Globus pallidus (tissue), 1 donor: ENCODE measurements around the gene STRIP1.

Experiments used
- DNase-seq: peaks from one replicate; pipeline ENCODE4 v3.0.0-alpha.2; 2015; ENCODE audit warnings: low spot score

Gene STRIP1

DNA sequence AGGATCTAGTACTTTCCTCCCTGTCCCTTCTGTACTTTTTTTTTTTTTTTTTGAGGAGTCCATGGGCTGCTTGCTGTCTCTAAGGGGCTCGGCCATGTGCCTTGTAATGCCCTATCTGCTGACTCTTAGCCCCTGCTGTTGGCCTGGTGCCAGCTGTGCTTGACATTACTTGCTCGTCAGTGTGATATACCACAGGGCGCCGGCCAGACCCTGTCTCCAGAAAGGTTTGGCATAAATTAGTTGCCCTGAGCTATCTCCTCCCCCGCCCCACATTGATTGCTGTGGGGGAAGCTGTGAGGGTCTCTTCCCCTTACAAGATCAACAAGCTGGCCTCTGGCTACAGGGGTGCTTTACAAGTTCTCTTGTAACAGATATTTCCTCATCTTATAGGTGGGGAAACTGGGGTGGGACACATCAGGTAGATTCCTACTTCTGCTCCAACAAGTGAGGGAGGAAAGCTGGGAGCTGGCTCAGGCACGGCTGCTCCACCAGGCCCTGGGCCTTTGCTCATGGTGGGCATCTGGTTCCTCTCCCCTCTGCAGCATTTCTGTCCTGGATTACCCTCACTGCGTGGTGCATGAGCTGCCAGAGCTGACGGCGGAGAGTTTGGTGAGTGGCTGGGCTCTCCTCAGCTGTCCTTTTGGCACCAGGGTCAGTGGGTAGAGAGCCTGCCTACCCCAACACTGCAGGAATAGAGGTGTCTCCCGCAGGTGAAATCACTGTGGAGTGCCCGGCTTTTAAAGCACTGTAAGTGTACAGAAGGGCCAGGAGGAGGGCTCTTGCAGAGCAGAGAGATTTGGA, 15.6 kb downstream of the STRIP1 start:
- no peak for DNase-seq

DNA sequence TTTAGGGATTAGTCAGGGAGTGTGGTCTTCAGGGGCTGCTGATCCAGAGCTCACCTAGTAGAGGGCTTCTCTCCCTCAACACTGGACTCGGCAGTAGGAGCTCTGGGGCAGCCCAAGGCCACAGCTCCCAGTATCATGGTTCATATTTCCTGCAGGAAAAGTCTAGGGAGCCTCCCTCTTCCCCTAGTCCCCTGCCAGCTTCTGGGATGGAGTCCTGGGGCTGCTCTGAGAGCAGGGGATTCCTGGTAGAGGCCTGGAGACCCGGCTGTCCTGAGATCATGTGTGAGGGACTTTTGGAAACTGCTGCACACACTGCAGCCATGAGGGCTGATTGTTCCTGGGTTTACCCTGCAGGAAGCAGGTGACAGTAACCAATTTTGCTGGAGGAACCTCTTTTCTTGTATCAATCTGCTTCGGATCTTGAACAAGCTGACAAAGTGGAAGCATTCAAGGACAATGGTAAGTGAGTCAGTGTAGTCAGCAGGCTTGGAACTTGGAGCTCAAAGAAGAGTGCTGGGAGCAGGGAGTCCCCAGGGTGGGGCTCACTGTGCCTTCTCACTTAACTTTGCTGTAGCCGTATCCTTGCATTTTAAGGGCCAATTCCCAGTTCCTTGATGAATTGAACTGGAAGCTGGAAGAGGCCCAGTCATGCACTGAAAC, 16.3 kb downstream of the STRIP1 start:
- DNase-seq = no peak

DNA sequence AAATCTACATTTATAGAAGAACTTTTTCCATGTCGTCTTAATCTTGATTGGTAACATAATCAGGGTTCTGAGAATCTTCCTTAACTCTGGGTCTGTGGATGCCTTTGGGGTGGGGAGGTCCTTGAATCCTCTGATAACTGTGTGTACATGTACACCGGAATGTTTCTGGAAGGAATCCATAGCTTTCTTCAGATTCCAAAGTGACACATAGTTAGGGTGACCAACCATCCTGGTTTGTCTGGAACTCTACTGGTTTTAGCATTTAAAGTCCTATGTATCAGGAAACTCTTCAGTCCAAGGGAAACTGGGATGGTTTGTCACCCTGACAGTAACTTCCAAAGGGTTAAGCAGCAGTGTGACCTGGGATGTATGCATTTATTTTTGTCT, 16.8 kb downstream of the STRIP1 start:
- no peak for DNase-seq

DNA sequence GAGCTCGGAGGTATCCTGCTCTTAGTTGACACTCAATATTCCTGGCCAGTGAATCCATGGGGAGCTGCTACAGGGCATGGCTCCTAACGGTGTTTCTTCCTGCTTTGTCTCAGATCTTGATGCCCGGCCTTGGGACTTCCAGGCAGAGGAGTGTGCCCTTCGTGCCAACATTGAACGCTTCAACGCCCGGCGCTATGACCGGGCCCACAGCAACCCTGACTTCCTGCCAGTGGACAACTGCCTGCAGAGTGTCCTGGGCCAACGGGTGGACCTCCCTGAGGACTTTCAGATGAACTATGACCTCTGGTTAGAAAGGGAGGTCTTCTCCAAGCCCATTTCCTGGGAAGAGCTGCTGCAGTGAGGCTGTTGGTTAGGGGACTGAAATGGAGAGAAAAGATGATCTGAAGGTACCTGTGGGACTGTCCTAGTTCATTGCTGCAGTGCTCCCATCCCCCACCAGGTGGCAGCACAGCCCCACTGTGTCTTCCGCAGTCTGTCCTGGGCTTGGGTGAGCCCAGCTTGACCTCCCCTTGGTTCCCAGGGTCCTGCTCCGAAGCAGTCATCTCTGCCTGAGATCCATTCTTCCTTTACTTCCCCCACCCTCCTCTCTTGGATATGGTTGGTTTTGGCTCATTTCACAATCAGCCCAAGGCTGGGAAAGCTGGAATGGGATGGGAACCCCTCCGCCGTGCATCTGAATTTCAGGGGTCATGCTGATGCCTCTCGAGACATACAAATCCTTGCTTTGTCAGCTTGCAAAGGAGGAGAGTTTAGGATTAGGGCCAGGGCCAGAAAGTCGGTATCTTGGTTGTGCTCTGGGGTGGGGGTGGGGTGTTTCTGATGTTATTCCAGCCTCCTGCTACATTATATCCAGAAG, 19.4 kb downstream of the STRIP1 start:
- DNase-seq = peak; percentile 47

DNA sequence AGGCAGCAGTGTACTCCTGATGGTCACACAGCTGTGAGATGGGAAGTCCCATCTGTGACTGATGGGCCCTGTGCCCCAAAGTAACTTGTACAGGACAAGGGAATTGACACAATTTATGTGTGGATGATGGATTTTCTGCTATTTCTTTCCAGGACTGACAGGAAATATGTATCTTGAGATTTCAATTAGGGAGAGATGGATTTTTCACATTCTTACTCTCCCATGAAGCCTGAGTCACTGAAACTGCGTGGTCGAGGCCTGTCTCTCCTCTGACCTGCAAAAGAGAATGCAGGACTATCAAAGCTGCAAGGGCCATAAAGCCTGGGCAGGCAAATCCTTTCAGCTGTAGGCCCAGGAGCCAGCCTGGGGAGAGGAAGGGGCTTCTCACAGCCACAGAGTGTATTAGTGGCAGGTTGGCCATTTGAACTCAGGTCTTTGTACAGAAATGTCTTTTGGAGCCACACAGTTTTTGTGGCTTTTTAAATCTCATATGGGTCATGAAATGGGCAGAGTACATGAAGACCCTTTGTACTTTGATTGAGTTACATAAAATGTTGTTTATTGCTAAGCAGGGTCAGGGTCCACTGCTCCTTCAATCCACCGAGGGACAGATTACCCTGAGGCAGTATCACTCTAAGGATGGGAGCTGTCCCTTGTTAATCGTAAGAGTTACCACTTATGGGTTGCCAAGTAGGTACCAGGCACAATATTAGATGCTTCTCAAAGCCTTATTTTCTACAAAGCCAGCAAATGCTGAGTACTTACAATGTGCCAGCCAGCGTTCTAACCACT, 21.3 kb downstream of the STRIP1 start:
- no peak for DNase-seq

DNA sequence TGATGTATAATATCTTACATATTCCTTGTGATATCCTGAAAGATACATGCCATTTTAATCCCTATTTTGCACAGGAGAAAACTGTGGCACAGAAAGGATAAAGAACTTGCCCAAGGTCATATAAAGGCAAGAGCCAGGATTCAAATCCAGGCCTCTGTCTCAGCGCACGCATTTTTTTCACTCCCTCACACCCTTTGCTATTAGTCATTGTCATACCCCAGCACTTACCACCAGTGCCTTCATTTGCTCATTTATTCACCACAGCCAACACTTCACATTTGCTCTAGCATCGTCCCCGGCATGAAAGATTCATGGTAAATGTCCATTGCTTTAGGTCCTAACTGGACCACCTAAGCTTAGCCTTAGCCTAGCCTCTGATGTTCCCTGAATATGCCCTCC, 21.9 kb downstream of the STRIP1 start:
- no peak for DNase-seq

DNA sequence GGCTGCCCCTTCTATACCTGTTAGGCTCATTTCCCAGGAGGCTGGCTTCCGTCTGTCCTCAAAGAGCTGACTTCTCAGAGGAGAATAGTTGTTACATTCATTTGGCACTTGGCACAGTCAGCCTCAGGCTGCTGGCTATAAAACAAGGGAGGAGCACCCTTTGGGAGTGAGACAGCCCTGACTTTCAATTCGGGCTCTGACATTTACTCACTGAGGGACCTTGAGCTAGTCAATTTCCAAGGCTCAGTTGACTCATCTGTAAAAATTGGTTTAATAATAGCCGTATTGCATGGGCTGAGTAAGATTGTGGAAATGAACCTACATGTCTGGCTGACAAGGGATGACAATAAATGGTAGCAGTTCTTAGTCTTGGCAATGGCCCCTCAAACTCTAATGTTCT, 22.4 kb downstream of the STRIP1 start:
- DNase-seq = no peak

DNA sequence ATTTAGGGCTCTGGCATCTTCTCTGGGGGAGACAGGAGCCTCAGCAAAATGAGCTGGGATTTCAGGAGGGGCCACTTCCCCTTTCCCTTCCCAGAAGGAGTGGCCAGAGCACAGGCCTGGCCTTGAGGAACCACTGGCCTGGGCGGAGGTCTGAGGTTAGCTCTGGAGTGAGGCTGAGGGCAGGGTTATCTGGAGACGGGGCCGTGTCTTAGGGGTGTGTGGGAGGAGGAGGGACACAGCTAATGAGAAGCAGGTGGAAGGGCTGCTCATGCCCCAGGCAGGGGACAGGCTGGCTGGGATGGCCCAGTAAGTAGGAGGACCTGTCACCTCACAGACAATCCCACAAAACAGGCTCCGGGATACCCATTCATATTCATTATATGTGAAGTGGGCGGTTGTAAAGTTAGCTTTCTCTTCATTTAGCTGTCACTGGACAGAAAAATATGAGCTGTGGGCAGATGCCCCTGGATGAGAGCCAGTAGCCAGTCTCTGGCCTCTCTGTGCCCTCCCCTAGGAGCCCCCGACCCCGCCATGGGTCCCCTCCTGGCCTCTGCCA, 23.6 kb downstream of the STRIP1 start:
- no peak for DNase-seq

DNA sequence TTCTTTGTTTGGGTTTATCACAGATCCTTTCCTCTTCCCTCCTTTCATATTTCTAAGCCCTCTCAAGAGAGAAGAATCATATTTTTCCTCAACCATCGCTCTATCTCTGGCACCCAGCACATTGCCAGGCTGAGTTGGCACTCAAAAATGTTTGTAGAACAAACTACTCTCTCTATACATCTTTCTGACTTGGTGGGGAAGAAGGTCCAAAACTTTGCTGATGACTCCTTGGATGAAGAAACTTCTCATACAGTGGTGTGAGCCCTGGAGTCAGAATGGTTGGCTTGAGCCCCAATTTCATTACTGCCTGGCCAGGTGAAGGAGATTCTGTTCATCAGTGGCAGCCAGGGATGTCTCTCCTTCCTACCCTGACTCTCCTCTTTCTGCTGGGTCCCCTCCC, 24.2 kb downstream of the STRIP1 start:
- no peak for DNase-seq

DNA sequence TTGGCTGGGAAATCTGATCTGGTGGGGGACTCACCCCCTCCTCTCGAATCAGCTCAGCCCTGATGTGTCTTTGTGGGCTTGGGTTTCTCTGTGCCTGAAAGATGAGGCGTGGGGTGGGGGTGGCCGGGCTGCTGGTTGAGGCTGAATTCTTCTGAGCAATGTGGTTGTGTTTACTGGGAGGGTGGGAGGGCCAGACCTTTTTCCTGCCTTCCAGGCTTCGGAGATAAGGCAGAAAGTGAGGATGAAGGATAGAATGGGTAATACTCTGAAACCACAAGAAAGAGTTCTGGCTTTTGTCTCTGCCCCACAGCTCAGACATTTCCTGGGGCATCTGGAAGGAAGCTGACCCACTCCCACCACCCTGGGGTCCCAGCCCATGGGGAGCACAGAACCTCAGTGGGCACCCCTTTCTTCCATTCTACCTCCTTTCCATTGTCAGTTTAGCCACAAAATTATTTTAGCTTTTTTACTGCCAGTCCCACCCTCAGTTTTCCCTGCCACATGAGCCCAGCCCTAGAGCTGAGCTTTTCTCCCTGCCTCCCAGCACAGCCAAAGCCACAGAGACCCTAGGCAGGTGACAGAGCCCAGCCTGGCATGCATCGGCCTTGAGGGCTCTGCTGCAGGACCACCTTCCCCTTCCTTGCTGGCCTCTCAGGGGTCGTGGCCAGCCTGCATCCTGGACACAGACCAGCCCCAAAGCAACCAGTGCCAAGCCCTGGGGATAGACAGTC, 24.9 kb downstream of the STRIP1 start:
- DNase-seq = no peak

DNA sequence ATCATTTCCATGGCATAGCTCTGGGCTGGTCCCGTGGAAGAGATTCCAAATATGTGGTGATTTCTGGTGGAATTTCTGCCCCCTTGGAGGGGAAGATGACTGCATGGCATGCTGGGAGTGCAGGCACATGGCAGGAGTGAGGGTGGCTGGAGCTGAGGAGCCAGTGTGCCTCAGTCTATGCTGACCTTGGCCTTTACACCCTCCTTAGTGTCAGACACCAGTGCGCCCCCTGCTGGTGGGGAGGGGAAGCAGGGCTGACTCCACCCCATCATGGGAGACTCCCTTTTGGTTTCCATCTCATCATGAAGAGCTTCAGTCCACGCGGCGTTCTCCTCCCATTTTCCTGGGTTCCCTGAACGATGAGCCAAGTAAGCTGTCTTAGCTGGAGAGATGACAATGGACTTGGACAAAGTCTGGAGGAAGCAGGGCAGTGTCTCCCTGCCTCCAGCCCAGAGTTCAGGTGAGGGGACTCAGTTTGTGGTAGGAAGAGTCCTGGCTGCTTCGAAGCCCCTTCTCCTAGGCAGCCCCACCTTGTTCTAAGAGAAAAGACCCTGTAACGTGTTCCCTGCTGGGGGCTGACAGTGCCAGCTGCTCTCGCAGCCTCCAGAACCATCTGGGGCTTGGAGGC, 25.7 kb downstream of the STRIP1 start:
- DNase-seq = no peak

DNA sequence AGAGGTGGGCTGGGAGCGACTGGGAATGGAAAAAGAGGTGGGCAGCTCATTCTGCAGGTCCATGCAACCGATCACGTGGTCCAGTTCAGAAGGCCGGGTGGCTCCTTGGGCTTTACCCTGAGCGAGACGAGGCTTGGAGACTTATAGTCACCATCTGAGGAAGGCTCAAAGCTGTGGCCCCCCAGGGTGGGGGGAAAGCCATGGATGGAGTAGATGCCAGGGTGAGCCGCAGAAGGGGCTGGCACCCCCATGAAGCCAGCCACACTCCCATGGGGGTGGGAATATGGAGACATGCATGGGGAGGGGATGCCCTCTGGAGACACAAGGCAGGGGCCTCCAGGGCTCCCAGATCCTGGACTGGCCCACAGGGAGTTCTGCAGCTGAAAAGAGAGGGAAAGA, 26.2 kb downstream of the STRIP1 start:
- no peak for DNase-seq

DNA sequence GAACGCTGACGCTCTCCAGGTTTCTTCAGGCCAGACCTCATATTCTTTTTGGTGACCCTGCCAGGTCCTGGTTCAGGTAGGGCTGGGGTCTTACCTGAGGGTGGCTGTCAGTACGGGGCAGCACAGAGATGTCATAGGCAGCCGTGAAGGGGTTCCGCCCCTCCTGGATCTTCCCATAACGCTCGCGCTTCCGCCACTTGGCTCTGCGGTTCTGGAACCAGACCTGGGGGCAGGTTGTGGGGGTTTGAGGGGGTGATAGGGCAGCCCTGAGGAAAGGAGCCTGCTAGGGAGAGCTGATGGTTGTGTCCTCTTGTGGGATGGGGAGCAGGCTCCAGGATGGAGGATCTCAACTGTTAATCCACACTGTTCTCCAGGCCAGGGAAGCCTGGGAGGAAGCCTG, 26.9 kb downstream of the STRIP1 start:
- no peak for DNase-seq

DNA sequence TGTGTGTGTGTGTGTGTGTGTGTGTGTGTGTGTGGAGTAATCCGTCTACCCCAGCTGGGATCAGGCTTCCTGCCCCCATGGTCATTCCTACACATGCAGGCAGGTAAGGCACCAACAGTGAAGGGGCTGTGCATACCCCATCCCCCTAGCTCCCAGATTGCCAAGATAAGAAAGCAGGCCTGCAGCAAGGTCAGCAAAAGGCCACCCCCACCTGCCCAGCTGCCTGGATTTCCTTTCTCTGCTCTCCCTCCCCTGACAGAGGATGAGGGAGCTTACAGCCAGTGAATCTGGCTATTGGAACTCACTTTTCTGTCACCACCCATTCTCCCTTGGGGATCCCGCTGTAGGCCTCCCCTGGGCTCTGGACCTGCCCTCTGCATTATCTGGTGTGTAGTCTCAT, 28.2 kb downstream of the STRIP1 start:
- no peak for DNase-seq

DNA sequence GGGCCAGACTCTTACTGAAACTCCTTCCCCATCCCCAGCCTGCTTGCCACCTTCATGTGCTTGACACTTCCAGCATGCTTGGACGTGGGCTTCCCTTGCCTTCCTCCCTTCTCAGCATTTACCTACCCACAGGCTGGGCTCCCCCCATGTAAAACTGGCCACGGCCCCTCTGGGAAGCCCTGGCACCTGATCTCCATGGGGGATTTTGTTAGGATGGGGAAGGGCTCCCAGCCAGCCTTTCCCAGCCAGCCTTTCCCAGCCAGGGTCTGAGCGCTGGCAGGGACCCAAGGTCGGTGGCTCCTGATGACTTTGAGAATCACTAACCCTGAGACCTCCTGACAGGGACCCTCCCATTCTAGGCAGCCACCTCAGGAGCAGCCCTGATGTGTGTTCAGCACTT, 29.4 kb downstream of the STRIP1 start:
- no peak for DNase-seq

DNA sequence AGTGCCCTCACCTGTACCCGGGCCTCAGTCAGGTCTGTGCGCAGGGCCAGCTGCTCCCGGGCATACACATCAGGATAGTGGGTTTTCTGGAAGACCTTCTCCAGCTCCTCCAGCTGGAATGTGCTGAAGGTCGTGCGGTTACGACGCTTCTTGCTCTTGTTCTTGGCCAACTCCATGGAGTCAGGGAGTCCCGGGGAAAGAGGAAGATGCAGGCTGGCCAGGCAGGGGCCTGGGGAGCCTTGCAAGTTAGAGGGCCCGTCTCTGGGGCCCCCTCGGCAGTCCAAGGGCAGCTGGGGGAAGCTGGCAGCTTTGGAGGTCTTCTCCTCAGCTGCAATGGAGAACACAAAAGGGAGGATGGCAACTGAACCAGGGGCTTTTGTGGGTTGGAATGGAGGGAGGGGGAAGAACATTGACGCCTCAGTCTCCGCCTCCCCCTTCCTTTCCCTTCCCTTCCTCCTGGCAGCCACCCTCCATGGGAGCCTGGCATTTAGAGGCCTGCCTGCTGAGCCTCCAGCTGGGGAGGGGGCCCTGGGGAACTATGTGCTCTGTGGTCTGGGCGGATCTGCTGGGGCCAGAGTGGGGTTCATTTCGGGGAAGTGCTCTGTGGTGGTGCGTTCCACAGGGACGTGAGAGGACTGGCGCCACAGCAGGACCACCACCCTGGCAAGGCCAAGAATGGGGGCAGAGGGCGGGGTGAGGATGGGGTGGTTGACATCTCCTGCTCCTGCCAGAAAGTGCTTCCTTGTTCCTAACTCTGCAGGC, 30.3 kb downstream of the STRIP1 start:
- DNase-seq = no peak

DNA sequence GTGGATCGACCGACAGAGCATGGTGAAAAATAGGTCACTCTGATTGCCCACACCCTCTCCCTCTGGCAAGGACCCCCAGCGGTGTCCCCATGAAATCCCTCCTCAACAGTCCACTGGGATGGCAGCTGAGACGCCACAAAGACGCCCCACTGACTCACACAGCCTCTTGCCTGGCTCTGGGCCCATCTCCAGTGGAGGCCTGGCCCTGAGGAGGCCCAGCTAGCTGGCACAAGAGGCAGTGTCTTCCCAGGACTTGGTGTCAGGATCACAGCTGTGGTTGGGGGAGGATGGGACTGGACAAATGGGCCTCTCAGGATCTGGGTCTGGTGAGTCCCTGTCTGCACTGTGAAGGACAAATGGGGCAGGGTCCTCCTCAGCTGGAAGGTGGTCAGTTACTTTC, 31.4 kb downstream of the STRIP1 start:
- no peak for DNase-seq

DNA sequence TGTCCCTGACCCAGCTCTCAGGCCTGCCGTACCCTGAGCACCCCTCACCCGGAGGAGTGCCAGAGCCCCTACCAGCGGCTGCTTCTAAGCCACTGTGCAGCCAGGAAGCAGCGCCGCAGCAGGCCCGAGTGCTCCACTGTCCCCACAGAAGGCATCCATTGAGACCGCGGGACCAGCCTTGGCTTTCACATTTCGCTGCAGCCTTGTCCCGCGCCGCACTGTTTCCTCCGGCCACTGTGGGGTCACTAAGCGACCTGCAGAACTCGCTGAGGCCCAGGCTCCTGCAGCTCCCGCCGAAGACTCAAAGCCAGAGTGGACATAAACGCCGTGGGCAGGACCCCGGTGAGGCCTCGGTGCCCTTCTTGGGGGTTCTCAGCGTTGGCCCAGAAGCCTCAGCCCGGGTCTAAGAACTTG, 33.1 kb downstream of the STRIP1 start:
- no peak for DNase-seq

DNA sequence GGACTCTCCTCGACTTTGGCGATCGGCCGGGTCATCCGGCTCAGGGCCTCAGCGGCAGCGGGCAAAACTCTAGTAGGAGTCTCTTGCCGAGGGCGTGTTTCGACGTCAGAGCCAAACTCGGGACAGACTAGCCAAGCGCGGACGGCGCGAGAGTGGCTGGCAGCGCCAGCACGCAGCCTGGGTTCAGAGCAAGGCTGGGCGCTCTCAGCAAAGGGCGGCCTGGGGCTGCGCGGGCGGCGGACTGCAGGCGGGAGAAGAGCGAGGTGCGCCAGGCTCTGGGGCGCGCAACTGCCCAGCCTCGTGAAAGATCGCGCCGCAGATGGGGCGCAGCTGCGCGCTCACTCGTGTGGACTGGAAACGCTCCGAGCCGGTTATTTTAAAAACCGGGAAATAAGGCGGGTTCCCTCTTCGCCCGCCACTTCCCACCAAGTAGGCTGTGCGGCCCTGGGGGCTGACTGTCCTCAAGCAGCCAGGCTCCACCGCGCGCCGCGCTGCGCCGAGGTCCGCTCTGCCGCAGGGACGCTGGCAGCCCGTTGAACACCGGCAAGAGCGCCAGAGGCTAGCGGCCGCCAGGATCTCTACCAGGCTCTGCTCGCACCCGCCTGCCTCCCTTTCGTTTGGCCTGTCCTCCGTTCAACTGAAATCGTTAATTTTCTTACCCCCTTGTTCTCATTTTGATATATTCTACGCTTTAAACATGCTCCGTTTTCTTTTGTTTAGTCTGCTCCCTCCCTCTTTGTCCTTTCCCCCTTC, 33.6 kb downstream of the STRIP1 start:
- DNase-seq = no peak
